GM13977 (cell line): ENCODE data around the gene NFKBIZ.
A peak's percentile ranks its signal among the peaks of the same experiment; 100 is the strongest.

ENCODE experiments used
- DNase-seq: peaks from one replicate; pipeline ENCODE4 v3.0.0; 2012; ENCODE audit warnings: low spot score
- in situ Hi-C: fragments of 300-500 bp; cut with MboI; formaldehyde crosslinking; loops from one replicate; pipeline ENCODE4 v1.12.0; 2022; ENCODE audit warnings: low sequenced_read_pairs, low pct_unique_long_range_greater_than_20kb, mixed read lengths, inconsistent platforms; ENCODE audit not compliant: unreplicated experiment
- TF ChIP-seq, protein P1 (sequence below): IDR thresholded peaks from 2 replicates; pipeline ENCODE4 v1.5.1; 2012; ENCODE audit warnings: mild to moderate bottlenecking, control low read depth; ENCODE audit not compliant: insufficient read depth; ENCODE audit errors: extremely low read depth, missing control alignments

The NFKBIZ gene

DNA sequence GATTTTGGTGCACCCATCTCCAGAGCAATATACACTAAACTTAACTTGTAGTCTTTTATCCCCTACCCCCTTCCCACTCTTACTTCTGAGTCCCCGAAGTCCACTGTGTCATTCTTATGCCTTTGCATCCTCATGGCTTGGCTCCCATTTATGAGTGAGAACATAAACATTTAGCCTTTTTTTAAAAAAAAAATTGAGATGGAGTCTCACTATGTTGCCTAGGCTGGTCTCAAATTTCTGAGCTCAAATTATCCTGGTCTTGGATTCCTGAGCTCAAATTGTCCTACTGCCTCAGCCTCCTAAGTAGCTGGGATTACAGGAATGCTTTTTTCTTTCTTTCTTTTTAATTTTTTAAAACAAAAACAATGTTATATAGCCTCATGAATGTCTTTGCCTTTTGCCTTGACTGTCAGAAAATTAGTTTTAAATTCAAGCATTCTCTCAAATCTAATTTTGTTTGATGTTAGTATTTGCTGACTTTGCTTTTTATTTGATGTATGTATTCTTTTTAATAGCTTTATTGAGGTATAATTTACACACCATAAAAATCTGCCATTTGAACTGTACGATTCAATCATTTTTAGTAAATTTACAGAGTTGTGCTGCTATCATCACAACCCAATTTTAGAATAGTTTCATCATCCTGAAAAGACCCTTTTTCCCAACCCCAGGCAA lies 46.9 kb downstream of the NFKBIZ start:
- no peak for DNase-seq
- in situ Hi-C loops, result no loop called here
- TF ChIP-seq, protein P1, sequence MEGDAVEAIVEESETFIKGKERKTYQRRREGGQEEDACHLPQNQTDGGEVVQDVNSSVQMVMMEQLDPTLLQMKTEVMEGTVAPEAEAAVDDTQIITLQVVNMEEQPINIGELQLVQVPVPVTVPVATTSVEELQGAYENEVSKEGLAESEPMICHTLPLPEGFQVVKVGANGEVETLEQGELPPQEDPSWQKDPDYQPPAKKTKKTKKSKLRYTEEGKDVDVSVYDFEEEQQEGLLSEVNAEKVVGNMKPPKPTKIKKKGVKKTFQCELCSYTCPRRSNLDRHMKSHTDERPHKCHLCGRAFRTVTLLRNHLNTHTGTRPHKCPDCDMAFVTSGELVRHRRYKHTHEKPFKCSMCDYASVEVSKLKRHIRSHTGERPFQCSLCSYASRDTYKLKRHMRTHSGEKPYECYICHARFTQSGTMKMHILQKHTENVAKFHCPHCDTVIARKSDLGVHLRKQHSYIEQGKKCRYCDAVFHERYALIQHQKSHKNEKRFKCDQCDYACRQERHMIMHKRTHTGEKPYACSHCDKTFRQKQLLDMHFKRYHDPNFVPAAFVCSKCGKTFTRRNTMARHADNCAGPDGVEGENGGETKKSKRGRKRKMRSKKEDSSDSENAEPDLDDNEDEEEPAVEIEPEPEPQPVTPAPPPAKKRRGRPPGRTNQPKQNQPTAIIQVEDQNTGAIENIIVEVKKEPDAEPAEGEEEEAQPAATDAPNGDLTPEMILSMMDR, result no peak

DNA sequence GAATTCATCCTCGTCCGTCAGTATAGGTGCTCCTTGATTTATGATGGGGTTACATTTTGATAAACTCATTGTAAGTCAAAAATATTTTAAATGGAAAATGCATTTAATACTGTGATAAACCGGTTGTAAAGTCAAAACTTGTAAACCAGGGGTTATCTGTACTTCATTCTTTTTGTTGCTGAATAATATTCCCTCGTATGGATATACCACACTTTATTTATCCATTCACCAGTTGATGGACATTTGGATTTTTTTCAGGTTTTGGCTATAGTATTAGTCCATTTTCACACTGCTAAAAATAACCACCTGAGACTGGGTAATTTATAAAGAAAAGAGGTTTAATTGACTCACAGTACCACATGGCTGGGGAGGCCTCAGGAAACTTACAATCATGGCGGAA lies 47.7 kb downstream of the NFKBIZ start:
- in situ Hi-C loops, result no loop called here
- TF ChIP-seq, protein P1, result no peak
- no peak for DNase-seq

DNA sequence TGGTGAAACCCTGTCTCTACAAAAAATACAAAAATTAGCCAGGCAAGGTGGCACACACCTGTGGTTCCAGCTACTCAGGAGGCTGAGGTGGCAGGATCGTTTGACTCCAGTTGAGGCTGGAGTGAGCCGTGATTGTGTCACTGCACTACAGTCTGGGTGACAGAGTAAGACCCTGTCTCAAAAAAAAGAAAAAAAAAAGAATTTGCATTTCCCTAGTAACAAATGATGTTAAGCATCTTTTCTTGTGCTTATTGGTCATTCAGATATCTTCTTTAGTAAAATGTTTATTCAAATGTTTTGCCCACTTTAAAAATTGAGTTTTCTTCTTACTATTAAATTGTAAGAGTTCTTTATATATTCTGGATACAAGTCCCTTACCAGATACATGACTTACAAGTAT lies 48.7 kb downstream of the NFKBIZ start:
- in situ Hi-C loops, result no loop called here
- DNase-seq, result no peak
- TF ChIP-seq, protein P1, result no peak

DNA sequence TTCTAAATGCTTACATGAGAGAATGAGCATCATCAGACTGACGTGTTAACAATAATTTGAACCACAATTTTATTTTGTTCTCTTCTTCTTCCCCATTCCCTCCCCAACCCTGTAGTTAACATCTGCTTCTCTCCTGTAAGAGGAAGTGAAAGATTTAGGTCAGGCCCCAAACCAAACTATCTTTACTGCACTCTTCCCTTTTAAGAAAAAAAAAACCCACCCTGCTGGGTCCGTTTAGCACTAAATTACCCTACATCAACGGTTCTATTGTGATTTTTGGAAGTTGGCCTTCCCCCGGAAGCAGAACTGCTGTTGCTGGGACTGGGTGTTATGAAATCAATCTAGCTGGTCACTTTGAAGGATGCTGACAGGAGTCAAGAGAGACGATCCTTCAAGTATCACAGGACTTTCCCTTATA lies 49.4 kb downstream of the NFKBIZ start:
- TF ChIP-seq, protein P1, result no peak
- peak; percentile 36 for DNase-seq
- in situ Hi-C loops, result no loop called here

DNA sequence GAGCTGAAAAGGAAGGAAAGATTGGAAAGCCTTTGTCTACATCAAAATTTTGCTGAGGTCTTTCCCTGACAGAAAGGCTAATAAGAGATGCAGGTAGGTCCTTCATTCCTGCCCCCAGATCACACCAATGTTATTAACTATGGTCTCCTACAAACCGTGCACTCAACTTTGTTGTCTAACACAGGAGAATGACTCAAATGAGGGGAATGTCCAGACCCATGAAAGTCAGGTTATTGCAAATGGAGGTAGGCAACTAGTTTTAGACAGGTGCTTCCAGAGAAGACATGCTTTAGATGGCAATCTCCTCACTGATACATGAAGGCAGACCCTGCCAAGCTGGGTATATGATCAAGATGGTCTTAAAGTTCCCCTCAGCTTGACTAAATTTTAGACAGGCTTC lies 51.0 kb downstream of the NFKBIZ start:
- in situ Hi-C loops, result no loop called here
- TF ChIP-seq, protein P1, result no peak
- no peak for DNase-seq

DNA sequence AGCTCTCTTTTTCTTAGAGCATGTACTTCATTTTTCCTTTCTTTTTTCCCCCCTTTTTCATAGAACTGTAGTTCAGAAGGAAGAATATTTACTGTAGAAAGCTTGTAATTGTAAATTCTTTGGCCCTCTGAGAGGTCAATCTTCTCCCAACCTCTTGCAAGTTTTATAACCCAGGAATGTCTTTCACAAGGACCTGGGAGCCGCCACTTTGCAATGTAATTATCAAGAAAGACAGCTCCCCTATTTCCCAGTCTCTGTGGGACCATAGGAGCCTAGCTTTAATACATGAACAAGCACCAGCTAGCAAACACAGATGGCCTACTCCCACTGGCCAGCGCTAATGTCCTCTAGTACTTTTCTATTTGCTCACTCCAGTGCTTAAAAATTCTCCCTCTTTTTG lies 51.4 kb downstream of the NFKBIZ start:
- in situ Hi-C loops, result no loop called here

More for the DNA sequence above, 51.4 kb downstream of the NFKBIZ start:
- no peak for DNase-seq
- TF ChIP-seq, protein P1, result no peak
